ENCODE data around the gene RPL36A.

The RPL36A gene

DNA sequence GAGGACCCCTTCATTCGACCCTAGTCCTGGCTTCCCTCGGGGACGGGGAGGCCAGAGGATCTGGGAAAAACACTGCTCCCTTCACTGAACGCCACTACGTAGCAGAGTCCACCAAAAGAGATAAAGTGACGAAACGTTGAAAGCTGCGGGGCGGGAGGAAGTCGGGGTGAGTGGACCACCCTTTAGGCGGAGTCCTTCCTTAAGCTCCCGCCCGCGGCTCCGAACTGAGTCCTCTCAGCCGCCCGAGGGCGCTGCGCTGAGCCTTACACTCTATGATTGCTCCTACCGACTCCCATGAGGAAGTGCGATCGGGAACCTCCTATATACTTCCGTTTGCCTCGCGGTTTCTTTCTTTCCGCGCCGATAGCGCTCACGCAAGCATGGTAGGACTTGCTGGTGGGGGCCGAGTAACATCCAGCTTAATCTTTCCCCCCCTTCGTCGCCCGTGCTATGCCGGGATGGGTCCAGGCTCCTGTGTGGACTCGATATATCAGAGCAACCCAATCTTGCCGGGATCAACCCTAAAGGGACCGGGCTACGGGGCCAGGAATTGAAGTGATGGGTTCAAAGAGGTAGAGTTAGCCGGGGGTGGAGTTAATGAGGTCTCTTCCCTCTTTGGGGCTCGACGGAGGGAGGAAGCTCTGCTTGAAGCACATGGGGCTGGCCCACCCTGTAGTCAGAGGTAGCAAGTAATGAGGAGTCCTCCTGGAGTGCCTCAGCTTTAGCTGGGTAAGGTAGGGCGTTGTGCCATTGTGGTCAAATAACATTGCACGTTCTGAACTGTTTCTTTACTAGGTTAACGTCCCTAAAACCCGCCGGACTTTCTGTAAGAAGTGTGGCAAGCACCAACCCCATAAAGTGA is at the start of gene RPL36A:
TSS of gene RPL36A (plus strand) at position 348 of the 862 bp plus-strand sequence. CDS start at position 381, 33 bp downstream.
- DNase-seq = peak; percentile 83

DNA sequence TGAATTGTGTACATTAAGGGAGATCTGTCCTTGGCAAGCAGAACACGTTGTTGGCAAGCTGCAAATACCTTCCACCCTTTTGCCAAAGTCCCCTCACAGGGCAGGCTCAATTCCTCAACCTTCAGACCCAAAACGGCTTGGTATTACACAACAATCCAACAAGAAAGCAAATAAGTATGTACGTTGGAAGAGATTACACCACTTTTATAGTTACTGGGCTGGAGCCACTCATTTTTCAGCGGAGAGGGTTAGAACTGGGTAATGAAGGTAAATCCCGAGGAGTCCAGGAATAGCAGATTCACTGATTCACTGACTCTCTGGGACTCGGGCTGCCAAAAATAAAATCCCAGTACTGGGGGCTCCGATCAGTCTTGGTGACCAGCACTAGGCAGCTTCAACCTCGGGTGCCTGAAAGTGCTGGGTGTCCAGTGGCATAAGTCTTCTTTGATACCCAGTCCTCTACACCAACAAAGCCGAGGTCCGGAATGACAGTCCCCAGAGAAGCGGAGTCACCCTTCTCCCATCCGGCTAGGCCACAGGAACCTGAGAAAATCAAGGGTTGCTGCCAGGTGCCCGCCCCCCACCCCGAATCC is 42.9 kb upstream of the RPL36A start:
- no peak for DNase-seq

DNA sequence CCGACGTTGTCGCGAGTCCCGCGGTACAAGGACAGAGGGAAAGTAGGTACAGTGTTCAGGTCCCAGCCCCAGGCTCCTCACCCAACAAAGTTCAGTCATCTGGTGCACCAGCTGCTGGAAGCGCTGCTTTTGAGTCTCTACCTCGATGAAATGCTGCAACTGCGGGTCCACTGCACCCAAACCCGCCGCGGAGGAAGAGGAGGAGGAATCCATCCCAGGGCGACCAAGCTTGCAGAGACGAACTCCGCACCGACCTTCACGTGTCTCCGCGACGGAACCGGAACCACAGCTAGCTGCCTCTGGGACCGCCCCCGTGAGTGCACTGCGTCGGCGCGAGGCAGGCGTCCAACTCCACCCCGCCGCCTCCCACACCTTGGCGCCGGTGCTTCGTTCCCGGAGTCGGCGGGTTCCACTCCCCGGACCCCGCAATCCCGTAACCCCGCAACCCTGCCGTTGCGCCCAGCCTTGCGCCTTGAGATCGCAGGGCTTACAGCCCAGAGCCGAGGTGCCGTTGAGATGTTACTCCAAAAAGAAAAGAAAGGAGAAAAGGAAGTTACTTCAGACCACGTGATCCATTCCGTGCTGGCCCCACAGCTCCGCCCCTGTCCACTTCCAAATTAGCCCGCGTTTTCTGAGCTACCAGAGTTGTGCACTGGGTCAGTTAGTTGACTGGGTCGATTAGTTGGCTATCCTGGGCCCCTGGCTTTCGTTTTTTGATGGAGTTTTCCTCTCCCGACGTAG is 42.2 kb upstream of the RPL36A start, which contains the start of gene TIMM8A:
TSS of gene TIMM8A (minus strand) at position 291 of the 741 bp plus-strand sequence. CDS start at position 213, 78 bp downstream.
- peak; percentile 74 for DNase-seq

DNA sequence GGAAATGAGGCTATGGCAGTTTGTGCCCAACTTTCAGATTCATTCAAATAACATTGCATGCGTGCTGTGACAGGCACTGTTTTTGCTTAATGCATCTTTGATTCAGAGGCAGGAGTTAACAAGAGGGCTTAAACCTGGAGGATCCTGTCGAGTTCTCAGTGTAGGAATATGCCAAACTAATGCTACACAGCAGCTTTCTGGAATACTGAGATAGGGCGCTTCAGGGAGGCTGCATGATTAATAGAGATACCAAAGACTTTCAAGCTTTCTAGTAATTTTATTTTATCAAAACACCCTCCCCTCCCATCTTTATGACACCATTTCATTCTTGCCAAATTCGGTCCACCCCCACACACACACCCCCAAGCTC is 41.6 kb upstream of the RPL36A start:
- DNase-seq = no peak

DNA sequence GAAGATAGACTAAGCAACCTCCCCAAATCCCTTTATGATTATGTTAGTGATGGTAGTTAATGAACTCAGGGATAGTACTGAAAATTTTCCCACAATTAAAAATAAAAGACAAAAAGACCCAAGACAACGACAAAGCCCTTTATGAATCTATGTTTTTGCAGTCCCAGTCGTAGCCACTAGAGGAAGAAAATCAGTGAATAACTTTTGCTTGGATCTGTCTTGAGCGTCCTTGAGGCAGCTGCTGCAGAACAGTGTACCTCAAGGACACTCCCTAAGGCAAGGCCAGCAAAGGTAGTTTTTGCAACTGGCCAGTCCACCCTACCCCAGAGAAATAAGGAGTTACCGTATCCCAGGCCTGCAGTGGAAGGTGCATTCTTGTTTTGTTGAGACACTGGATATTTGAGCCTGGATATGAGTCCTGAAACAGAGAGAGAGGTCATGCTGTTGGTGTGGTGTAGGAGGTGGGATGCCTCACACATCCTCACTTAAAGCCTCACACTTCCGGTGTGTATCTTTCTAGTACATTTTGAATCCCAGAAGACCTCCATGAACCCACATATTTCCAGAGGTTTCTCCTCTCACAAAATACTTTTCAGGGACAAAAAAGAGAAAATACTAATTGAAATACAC is 33.5 kb upstream of the RPL36A start:
- DNase-seq = no peak

DNA sequence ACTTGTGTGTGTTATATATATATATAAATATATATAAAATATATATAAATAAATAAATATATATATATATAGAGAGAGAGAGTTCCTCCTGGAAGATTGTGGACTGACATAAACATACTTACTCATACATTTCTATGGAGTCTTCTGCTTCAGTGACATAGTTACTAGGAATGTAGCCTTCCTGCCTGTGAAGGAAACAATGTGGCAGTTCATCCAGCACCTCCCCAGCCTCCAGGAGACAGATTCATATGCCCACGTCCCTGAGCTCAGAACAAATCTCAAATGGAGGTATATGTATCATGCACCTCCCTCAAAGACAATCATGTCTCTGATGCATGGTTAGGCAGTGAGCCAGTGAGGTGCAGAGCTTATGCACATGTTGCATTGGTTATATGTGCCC is 30.8 kb upstream of the RPL36A start:
- no peak for DNase-seq

DNA sequence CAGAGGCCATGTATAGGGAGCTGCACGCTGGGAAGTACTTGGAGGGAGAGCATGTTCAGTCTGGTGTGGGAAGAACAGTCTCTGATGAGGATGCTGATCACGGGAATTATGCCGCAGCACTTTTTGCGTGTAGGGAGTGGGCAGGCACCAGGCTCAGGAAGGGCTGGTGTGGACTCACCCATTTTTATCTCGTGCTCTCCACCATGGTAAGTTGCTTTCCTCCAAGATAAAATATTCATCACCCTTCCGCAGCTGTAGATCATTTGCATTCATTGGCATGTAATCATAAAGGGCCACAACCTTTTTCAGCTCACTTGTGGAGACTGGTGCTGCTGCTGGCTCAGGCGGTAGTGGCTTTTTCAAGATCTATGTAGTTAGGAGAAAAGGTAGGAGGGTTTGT is 30.4 kb upstream of the RPL36A start:
- DNase-seq = no peak

DNA sequence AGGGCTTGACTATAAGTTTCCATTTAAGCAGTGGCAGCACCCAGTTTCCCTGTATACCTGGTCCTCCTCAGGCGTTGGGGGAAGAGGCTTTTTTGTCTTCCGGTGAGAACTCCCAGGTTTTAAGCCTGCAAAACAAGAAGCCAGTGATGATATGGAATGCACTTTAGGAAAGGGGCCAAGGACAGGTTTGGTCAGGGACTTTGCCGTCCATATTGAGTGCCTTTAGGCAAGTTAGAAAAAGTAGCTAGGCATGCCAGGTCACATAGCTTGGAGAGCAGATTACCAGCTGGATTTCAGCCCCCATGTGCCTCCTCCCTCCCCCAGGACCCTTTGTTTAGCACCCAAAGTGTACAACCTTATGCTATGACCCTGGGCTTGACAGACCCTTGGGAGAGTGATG is 28.7 kb upstream of the RPL36A start:
- no peak for DNase-seq

DNA sequence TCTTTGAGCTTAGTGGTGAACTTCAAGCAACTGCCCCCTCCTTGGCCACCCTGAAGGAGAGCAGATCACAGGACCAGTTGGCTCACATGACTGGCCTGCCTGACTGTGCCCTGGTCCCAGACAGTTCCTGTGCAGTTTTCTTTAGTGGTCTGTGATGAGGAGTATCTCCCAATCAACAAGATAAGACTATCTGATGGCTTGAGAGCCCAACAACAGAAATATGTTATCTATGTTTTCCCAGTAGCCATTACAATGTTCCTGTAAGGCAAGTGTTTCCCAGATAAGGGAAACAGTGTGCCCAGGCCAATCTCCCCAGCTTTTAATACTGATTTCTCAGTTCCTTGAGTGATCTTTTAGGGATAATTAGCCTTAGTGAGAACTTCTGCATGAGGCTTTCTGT is 28.1 kb upstream of the RPL36A start:
- DNase-seq = no peak

DNA sequence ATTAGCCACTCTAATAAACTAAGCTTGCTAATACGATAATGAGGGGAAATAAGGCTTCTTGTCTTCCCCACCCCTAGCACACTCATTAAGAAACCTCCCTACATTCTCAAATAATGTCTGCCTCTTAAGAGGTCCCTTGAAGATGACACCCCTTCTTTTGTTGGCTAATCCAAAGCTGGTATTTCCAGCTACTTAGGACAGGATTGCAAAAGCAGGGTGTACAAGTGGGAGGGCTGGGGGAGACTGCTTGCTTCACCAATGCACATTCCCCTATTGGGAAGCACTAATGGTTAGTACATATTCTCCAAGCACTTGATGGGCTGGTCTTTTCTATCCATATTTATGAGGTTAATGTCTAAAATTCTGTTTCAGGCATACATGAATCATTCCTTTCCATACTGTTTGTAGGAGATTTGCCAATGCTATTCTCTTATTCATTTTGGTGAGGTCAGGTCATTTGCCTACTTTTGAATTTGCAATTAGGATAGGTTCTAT is 25.5 kb upstream of the RPL36A start:
- DNase-seq = no peak

DNA sequence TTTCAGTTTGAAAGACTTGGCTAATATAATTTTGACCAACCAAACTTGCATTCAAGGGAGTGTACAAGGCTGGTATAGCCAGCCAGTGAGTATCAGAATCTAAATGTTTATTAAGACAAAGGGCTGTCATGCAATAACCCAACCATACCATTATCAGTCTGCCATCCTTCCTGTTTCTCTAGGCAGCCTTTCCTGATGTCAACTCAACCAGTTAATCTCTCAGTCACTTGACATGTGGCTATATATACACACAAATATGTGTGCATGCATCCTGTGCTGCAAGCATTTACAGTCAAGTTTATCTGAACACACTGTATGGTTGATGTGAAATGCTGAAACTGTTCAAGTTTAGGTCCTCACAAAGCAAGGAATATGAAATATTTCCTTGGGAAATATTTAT is 22.0 kb upstream of the RPL36A start:
- DNase-seq = no peak

DNA sequence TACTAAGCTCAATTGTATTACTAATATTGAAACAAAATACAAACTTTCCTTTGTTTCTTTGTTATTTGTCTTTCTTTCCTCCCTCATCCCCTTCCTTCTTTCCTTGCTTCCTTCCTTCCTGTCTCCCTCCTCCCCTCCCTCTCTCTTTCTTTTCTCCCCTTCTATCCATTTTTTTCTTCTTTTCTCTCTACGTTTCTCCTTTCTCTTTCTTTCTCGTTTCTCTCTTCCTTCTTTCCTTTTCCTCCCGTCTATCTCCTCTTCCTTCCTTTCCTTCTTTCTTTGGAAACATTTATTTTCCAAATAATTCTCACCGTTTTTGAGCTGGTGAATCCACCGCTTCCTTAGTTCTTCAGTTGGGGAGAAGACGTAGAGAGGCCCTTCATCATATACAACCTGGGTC is 21.1 kb upstream of the RPL36A start:
- no peak for DNase-seq

DNA sequence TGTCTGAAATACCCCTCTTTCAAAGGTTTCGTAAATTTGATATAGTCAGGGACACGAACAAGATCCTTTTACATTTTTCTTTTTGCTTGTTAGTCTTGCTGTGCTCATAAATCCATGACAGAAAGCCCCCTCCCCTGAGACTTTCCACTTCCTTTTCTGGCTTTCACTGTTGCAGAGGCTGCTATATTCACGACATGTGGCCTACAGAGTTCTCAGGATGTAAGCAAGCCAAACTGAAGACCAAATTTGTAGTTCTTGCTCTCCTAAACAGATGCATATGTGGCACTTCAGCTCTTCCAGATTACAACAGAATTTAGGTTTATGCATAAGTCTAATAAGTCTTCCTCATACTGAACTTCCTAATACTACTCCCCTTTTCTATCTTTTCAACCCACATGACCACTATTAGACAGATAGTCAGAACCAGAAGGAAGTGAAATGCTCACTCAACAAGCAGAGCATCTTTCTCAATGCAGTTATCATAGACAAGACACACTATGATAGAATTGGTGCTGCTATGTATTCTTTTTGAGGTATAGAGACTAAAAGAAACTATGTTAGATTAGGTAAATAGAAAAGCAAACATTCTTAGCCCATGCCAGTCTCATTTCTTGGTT is 19.8 kb upstream of the RPL36A start:
- DNase-seq = no peak

DNA sequence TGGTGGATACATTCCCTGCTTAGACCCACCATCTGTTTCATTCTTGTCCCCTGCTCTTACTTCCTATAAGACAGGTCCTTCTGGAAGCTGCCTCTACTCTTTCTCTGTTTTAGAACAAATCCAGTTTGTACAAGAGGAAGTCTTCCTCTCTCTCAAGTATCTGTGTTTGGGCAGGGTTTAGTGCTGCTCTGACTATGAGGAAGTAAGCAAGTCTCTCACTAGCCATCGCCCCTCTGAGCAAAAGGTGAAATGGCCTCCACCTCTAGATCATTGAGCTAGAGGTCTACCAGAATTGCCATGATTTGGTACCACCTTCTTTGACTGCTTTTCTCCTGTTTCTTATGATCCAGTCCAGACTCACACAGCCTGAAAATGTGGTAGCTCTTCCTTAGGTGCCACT is 13.3 kb upstream of the RPL36A start:
- no peak for DNase-seq

DNA sequence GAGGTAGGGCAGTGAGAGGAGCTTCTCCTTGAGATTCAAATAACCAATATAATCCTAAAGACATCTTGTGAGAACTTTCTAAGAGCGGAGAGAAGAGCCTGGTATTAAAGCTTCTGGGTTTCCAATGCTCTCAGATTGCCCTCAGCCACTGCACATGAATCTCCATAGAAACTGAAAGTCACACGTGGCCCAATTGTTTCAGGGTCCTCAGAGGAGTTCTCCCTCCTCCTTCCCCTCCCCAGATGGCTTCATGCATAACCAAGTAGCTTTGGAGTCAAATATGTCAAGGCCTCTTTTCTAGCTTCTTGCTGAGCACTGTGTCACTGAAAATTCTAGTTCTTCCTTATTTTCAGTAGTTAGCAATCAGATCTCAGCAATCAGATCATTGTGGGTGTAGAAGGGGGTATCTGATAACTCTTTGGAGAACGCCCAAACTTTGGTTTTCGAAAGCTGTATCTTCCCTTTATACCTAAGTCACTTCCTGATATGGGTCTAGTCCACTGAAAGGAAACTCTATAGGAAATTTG is 7.1 kb upstream of the RPL36A start:
- no peak for DNase-seq

DNA sequence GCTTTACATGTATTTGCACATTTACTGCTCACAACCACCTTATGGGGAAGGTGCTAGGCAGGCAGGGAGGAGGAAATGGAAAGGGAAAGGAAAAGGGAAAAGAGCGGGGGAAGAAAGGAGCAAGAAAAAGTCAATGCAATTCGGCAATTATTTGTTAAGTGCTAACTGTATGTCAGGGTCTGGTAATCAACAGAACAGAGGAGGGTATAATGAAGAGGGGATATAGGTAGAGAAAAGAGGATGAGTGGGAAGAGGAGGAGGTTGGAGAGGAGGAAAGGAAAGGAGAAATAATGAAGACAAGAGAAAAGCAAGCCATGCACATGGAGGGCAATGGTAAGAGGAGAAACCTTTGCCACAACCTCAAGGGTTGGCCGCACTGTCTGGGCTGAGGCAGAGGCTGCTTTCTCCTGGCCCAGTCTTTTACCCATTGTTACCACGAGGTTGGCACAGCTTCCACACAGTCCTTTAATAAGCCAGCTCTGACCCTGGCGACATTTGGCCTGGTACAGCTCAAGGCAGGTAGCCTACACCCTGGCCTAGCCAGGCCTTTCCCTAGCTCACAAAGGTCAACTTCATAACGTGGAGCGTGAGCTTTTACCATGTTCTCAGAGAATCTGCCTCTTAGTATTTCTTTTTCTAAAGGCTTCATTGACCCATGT is 5.7 kb upstream of the RPL36A start:
- DNase-seq = no peak

DNA sequence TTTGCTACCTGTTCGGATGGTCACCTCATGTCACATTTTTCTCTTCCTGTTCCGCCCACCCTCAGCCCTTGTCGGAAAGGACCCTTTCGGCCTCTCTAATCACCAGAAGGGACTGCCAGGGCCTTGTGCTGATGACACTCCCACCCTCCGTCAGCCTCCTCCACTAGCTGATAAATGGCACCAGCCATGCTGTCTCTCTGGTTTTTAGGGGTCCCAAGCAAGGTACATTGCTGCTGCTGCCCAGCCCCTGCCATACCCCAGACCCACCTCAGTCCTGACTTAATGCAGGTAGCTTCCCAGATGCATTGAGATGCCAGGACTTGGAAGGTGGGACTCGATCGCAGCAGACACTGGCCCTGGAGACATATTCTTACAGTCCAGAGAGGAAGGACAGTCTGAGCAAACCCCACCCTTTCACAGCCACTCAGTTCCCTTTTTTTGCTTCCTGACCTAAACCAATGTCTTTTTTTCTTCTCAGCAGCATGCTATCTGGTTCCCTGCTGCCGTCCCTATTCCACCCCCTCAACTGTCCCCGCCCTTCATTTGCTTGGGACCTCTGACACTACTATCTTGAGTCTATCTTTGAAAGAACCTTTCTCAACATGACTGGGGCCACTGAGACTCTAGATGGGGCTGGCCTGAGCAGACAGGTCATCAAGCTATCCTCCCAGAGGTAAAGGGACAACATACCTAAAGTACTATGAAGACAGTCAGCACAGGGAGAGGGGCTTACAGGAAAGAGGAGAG is 4.8 kb upstream of the RPL36A start, which contains the start of gene BTK:
TSS of gene BTK (minus strand) at position 397 of the 747 bp plus-strand sequence. CDS start 10,907 bp downstream, outside the sequence.
- no peak for DNase-seq

DNA sequence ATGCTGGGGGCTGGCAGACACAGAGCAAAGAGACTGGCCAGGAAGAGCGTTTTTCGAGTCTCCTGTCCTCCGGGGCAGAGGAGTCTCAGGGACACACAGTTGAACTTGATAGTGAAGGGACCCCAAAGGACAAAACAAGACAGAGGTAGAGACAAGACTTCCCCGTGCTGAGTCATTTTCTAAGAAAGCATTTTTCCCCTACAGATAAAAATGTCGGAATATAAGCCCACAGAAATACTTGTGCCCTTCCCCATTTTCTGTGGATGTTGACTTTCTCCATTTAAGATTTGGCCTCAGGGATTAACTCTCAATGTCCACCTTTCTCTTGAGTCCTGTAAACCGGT is 4.3 kb upstream of the RPL36A start:
- DNase-seq = no peak

DNA sequence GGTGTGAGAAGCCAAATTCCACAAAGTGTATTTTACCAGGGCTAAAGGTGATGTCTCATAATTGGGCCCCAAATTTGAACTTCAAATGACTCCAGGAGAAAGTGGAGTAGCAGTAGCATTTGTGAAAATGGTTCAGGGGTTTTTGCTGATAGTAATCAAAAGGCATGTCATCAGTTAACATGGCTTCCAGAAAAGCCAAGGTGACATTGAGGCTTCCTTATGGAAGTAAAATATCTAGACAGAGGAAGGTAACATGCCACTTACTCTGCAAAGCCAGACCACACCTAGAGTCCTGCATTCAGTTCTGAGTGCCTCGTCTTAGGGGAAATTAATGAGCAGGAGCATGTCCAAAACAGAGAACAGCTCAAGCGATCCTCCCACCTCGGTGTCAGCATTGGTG is 2.2 kb upstream of the RPL36A start:
- no peak for DNase-seq

DNA sequence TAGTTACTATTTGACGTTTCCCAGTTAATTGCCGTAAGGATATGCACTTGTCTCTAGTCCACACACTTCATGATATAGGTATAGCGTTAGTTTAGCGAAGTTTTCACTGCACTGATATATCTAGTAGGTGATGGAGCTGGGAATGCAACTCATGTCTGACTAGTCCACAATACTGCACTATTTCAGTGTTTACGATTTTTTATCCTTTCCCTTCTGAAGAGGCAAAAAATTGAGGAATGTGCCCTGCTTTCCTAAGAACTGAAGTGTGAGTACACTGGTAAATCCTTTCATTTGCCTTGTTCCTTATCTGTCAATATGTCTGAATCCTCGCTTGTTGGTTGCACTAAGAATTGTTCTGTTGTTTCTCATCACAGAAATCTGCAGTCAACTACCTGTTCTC is 1.0 kb downstream of the RPL36A start:
- DNase-seq = no peak

Measured in midbrain (tissue), 1 donor.